ENCODE results near the gene CUL7. TPM values are rescaled to one million over a fixed set of nuclear protein-coding genes. Genes with fewer than 3 reads are reported as not detected.

The CUL7 gene
- total RNA-seq, 1 donor from 2014 or later: 16.1 TPM

DNA sequence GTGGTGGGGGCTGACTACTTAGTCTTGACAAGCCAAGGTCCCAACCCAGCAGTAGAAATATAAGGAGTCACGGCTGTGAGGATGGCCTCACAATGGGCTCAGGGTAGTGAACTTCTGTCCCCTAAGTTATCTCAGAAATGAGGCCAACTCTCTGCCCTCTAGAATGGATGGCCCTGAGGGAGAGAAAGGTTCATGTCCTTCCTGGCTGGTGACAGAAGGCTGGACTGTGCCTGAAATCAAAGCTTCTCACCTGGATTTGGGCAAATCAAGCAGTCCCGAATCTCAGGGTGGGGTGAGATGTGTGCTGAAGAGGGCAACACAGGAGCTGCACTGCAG, 19.5 kb downstream of the CUL7 start:
- Histone ChIP-seq H3K27me3 (ENCODE audit: low read depth) (no peaks in the 10 kb centered on the region), H3K36me3 (peaks cover 91% of the 10 kb centered on the region), H3K4me3 (no peak overlapping the region), H3K27ac (no peak overlapping the region), H3K9me3 (no peaks in the 10 kb centered on the region), H3K4me1 (no peaks in the 10 kb centered on the region)
- no peak for DNase-seq
- TF ChIP-seq, protein P1, sequence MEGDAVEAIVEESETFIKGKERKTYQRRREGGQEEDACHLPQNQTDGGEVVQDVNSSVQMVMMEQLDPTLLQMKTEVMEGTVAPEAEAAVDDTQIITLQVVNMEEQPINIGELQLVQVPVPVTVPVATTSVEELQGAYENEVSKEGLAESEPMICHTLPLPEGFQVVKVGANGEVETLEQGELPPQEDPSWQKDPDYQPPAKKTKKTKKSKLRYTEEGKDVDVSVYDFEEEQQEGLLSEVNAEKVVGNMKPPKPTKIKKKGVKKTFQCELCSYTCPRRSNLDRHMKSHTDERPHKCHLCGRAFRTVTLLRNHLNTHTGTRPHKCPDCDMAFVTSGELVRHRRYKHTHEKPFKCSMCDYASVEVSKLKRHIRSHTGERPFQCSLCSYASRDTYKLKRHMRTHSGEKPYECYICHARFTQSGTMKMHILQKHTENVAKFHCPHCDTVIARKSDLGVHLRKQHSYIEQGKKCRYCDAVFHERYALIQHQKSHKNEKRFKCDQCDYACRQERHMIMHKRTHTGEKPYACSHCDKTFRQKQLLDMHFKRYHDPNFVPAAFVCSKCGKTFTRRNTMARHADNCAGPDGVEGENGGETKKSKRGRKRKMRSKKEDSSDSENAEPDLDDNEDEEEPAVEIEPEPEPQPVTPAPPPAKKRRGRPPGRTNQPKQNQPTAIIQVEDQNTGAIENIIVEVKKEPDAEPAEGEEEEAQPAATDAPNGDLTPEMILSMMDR (IDR thresholded peaks at IDR 0.05): no peak
- no peak for ATAC-seq
- intact Hi-C loops (cut with DNase I): no loop called here

DNA sequence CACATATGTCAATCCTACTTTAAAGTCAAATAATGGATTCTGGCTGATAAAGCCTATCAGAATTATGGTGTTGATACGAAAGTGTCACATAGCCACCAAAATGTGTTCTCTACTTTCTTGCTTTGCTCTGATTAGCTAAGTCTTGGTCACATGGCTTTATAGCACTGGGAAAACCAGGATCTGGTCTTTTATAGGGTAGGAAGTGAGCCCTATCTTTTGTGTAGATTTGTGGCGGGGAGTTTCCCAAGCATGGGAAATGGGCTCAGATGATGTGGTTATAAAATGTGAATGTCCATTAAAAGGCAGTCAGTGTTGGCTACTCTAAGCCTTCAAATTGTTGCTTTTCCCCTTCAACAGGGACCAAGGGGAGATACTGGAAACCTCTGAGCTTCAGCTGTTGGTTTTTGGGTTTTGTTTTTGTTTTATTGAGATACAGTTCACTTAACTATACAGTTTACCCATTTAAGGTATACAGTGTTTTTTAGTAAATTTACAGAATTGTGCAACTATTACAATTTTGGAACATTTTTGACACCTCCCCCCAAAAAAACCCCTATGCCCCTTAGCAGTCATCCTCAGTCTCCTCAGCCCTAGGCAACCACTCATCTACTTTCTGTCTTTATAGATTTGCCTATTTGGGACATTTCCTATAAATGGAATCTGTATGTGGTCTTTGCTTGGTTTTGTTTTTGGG, 20.0 kb downstream of the CUL7 start:
- DNase-seq: no peak
- intact Hi-C loops (cut with DNase I): no loop called here
- no peaks in the 10 kb centered on the region for H3K27me3 ChIP-seq (ENCODE audit: low read depth)
- no peak for ATAC-seq
- no peaks in the 10 kb centered on the region for H3K9me3 ChIP-seq
- TF ChIP-seq, protein P1 (IDR thresholded peaks at IDR 0.05): no peak
- no peak overlapping the region for H3K27ac ChIP-seq
- peaks cover 91% of the 10 kb centered on the region for H3K36me3 ChIP-seq
- H3K4me3 ChIP-seq: no peak overlapping the region
- no peaks in the 10 kb centered on the region for H3K4me1 ChIP-seq

- Histone ChIP-seq H3K36me3 (peaks cover 90% of the 10 kb centered on the region), H3K4me3 (no peak overlapping the region), H3K27ac (no peak overlapping the region), H3K27me3 (ENCODE audit: low read depth) (no peaks in the 10 kb centered on the region), H3K4me1 (no peaks in the 10 kb centered on the region), H3K9me3 (no peaks in the 10 kb centered on the region)
- ATAC-seq (no peak), DNase-seq (no peak)
- intact Hi-C loops (cut with DNase I): no loop called here
- TF ChIP-seq, protein P1 (IDR thresholded peaks at IDR 0.05): no peak
These were observed 21.3 kb downstream of the CUL7 start for GRCh38 chr6:43032326-43032725.

- Histone ChIP-seq H3K27me3 (ENCODE audit: low read depth) (no peaks in the 10 kb centered on the region), H3K9me3 (no peaks in the 10 kb centered on the region), H3K27ac (no peak overlapping the region), H3K36me3 (peaks cover 93% of the 10 kb centered on the region), H3K4me1 (no peaks in the 10 kb centered on the region), H3K4me3 (no peak overlapping the region)
- intact Hi-C loops (cut with DNase I): no loop called here
- DNase-seq (no peak), ATAC-seq (no peak)
- TF ChIP-seq, protein P1 (IDR thresholded peaks at IDR 0.05): no peak
These were observed 24.5 kb downstream of the CUL7 start for GRCh38 chr6:43029120-43029519.

GRCh38 chr6:43026365-43026764, 27.3 kb downstream of the CUL7 start:
- intact Hi-C loops (cut with DNase I): no loop called here

More at GRCh38 chr6:43026365-43026764, 27.3 kb downstream of the CUL7 start:
- no peaks in the 10 kb centered on the region for H3K27me3 ChIP-seq (ENCODE audit: low read depth)
- H3K27ac ChIP-seq: no peak overlapping the region
- ATAC-seq (no peak), DNase-seq (no peak)
- peaks cover 14% of the 10 kb centered on the region for H3K4me1 ChIP-seq
- TF ChIP-seq, protein P1 (IDR thresholded peaks at IDR 0.05): no peak
- H3K9me3 ChIP-seq: no peaks in the 10 kb centered on the region
- H3K36me3 ChIP-seq: peaks cover 69% of the 10 kb centered on the region
- no peak overlapping the region for H3K4me3 ChIP-seq
